Tibial nerve (tissue), 4 donors: ENCODE results near the gene PIP5KL1. TPM values are rescaled to one million over a fixed set of nuclear protein-coding genes. Genes with fewer than 3 reads are reported as not detected.

Experiments
- DNase-seq, 2 donors: peaks; one replicate each; pipeline ENCODE4 v3.0.0-alpha.2; 2019; ENCODE audit warnings: low spot score in 2 of 2
- H3K27ac ChIP-seq, 4 donors: fragments of 200-600 bp; sonication (generic) in 3 of 4; one replicate each; pipeline ENCODE4 v1.5.1; 2017 to 2019; ENCODE audit warnings: mild to moderate bottlenecking in 1 of 4
- H3K27me3 ChIP-seq, 2 donors: fragments of 200-600 bp; sonication (generic) in 1 of 2; one replicate each; pipeline versions ENCODE4 v1.5.1 to v1.6.0; 2017 to 2019
- H3K36me3 ChIP-seq, 3 donors: fragments of 200-600 bp; sonication (generic); one replicate each; pipeline ENCODE4 v1.5.1; 2018 to 2019
- H3K4me1 ChIP-seq, 4 donors: fragments of 200-600 bp; sonication (generic) in 3 of 4; one replicate each; pipeline ENCODE4 v1.5.1; 2017 to 2019
- H3K4me3 ChIP-seq, 4 donors: fragments of 200-600 bp; sonication (generic) in 3 of 4; one replicate each; pipeline ENCODE4 v1.5.1; 2017 to 2019; ENCODE audit warnings: mild to moderate bottlenecking in 1 of 4, moderate library complexity in 1 of 4
- H3K9me3 ChIP-seq, 4 donors: fragments of 200-600 bp; sonication (generic) in 3 of 4; one replicate each; pipeline ENCODE4 v1.5.1; 2017 to 2019
- CTCF ChIP-seq, 5 experiments: fragments of 200-600 bp in 3 of 5; fragments of 450-650 bp in 2 of 5; sonication (generic) in 3 of 5; IDR thresholded peaks; one replicate each; pipeline ENCODE4 v1.5.1; 2016 to 2019; ENCODE audit warnings: antibody characterized with exemption in 5 of 5, mild to moderate bottlenecking in 3 of 5, moderate library complexity in 2 of 5
- EP300 ChIP-seq, 2 donors: sonication (generic); formaldehyde crosslinking; IDR thresholded peaks; one replicate each; pipeline ENCODE4 v1.6.1; 2017; ENCODE audit warnings: antibody characterized with exemption in 2 of 2, mild to moderate bottlenecking in 1 of 2
- POLR2A ChIP-seq, 2 donors: fragments of 450-650 bp; IDR thresholded peaks; one replicate each; pipeline ENCODE4 v1.6.1; 2017; ENCODE audit warnings: antibody characterized with exemption in 2 of 2, mild to moderate bottlenecking in 2 of 2, moderate library complexity in 2 of 2
- WGBS, 2 donors: methylation state at CpG; one replicate each; pipeline ENCODE4 v1.1.5; 2018; 5-methylcytosine and 5-hydroxymethylcytosine counted together
- total RNA-seq, 4 donors: library from RNA; depleted of rRNA; stranded (reverse); fragments of >200 nt; gene quantifications; one replicate each; pipeline ENCODE4 v1.1.0, GENCODE V29; 2016

The PIP5KL1 gene
- total RNA-seq, 4 donors from 2014 or later, result 0.59 TPM; not detected in 3

GRCh38 chr9:127915801-127916719 is 14.5 kb downstream of the PIP5KL1 start:
- Histone ChIP-seq H3K27me3 (no peaks in the 10 kb centered on the region), H3K9me3 (no peaks in the 10 kb centered on the region), H3K4me1 (peaks cover 0 to 54% (median 24%) of the 10 kb centered on the region in 4 donors), H3K36me3 (peaks cover 0 to 36% (median 0%) of the 10 kb centered on the region in 3 donors), H3K4me3 (peak overlapping the region; percentile 34 to 74 (median 59)), H3K27ac (peak overlapping the region; percentile 21 to 80 (median 78))
- WGBS, 2 donors, result 33 to 38% methylated on average over 25 to 26 of the region's 27 CpGs
- no peak for DNase-seq
- TF ChIP-seq POLR2A (IDR thresholded peaks at IDR 0.05) (no peak), EP300 (IDR thresholded peaks at IDR 0.05) (no peak), CTCF (IDR thresholded peaks at IDR 0.05) (no peak)

- no peak for DNase-seq
- H3K36me3 ChIP-seq, result peaks cover 0 to 43% (median 0%) of the 10 kb centered on the region in 3 donors
- TF ChIP-seq POLR2A (IDR thresholded peaks at IDR 0.05) (no peak), EP300 (IDR thresholded peaks at IDR 0.05) (no peak), CTCF (IDR thresholded peaks at IDR 0.05) (no peak)
- no peaks in the 10 kb centered on the region for H3K27me3 ChIP-seq
- H3K4me1 ChIP-seq, result peaks cover 0 to 60% (median 25%) of the 10 kb centered on the region in 4 donors
- H3K4me3 ChIP-seq, result peak overlapping the region in 1 of 4 donors; percentile 74
- H3K9me3 ChIP-seq, result no peaks in the 10 kb centered on the region
- peak overlapping the region in 3 of 4 donors; percentile 6 to 80 (median 76) for H3K27ac ChIP-seq
- WGBS, 2 donors, result 70 to 76% methylated on average over 4 to 5 of the region's 5 CpGs
Measured at GRCh38 chr9:127915325-127915752, 15.2 kb downstream of the PIP5KL1 start.

GRCh38 chr9:127913682-127914081 is 16.9 kb downstream of the PIP5KL1 start:
- no peak for DNase-seq
- Histone ChIP-seq H3K4me1 (peaks cover 0 to 51% (median 20%) of the 10 kb centered on the region in 4 donors), H3K27me3 (no peaks in the 10 kb centered on the region), H3K9me3 (no peaks in the 10 kb centered on the region), H3K4me3 (no peak overlapping the region), H3K27ac (no peak overlapping the region), H3K36me3 (peaks cover 0 to 54% (median 0%) of the 10 kb centered on the region in 3 donors)
- TF ChIP-seq EP300 (IDR thresholded peaks at IDR 0.05), result no peak
- TF ChIP-seq POLR2A (IDR thresholded peaks at IDR 0.05), result no peak
- TF ChIP-seq CTCF (IDR thresholded peaks at IDR 0.05), result no peak
- 91 to 93% methylated on average over 11 of the region's 11 CpGs for WGBS, 2 donors

GRCh38 chr9:127912882-127913281 is 17.7 kb downstream of the PIP5KL1 start:
- Histone ChIP-seq H3K36me3 (peaks cover 0 to 62% (median 0%) of the 10 kb centered on the region in 3 donors), H3K27ac (no peak overlapping the region), H3K4me3 (no peak overlapping the region), H3K4me1 (peaks cover 0 to 45% (median 17%) of the 10 kb centered on the region in 4 donors), H3K27me3 (no peaks in the 10 kb centered on the region), H3K9me3 (no peaks in the 10 kb centered on the region)
- WGBS, 2 donors, result 74 to 80% methylated on average over 5 of the region's 5 CpGs
- TF ChIP-seq EP300 (IDR thresholded peaks at IDR 0.05) (no peak), POLR2A (IDR thresholded peaks at IDR 0.05) (no peak), CTCF (IDR thresholded peaks at IDR 0.05) (no peak)
- DNase-seq, result no peak

- peaks cover 0 to 45% (median 15%) of the 10 kb centered on the region in 4 donors for H3K4me1 ChIP-seq
- no peaks in the 10 kb centered on the region for H3K9me3 ChIP-seq
- no peak overlapping the region for H3K4me3 ChIP-seq
- TF ChIP-seq CTCF (IDR thresholded peaks at IDR 0.05) (no peak), POLR2A (IDR thresholded peaks at IDR 0.05) (no peak), EP300 (IDR thresholded peaks at IDR 0.05) (no peak)
- H3K36me3 ChIP-seq, result peaks cover 0 to 64% (median 0%) of the 10 kb centered on the region in 3 donors
- WGBS, 2 donors, result 95 to 96% methylated on average over 30 to 31 of the region's 31 CpGs
- H3K27ac ChIP-seq, result no peak overlapping the region
- no peaks in the 10 kb centered on the region for H3K27me3 ChIP-seq
- DNase-seq, result no peak
Measured at GRCh38 chr9:127912296-127912695, 18.3 kb downstream of the PIP5KL1 start.
